ENCODE results near the gene P2RY6.

DNA sequence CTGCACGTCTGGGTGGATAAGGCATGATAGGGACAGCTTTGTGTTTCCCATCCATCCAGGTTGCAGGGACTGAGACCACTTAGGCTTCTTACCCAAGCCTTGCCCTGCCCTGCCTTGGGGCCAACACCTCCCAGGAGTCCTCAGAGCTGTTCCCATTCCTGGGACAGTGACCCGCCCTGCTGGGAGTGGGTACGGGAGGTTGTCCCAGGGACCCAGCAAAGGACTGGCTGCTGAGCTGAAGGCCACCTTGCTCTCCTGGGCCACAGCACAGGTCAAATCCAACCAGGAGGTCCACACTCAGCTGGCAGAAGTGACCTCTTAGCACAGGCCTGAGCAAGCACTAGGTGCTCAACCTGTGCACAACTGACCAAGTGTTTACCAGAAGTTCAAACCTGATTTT lies 19.1 kb downstream of the P2RY6 start:
- TF ChIP-seq EZH2phosphoT487 (IDR thresholded peaks at IDR 0.05; ENCODE audit: insufficient read depth, low read depth): no peak
- no peak for TF ChIP-seq EZH2 (IDR thresholded peaks at IDR 0.05; ENCODE audit: insufficient read depth, poor library complexity, severe bottlenecking)

All from GM23248 (cell line).